ENCODE data around the gene METTL6. TPM values are rescaled to one million over a fixed set of nuclear protein-coding genes. Genes with fewer than 3 reads are reported as not detected.
A peak's percentile ranks its signal among the peaks of the same experiment; 100 is the strongest.

METTL6 gene
- total and polyA plus RNA-seq, 7 donors: 6.5 to 18.5 (median 8.1) TPM

GRCh38 chr3:15470849-15471248 lies 43.5 kb upstream of the METTL6 start:
- H3K4me1 ChIP-seq: peaks cover 23% of the 10 kb centered on the region
- H3K9me3 ChIP-seq: no peaks in the 10 kb centered on the region
- H3K36me3 ChIP-seq (ENCODE audit: insufficient read depth in 1 of 2, low read depth in 1 of 2): peaks cover 2 to 23% of the 10 kb centered on the region in 2 donors
- DNase-seq (no peak), ATAC-seq (no peak)
- WGBS, 3 donors: 82 to 91% (median 89%) methylated on average over 2 of the region's 2 CpGs
- H3K27ac ChIP-seq: no peak overlapping the region
- H3K27me3 ChIP-seq (ENCODE audit: insufficient read depth in 3 of 3, low read length in 2 of 3): no peaks in the 10 kb centered on the region
- no peak overlapping the region for H3K4me3 ChIP-seq
- no peak for TF ChIP-seq CTCF (IDR thresholded peaks at IDR 0.05)
- intact Hi-C loops (cut with DNase I): loop anchor here in 1 of 2 donors (5.0 kb wide), 1 partner anchor 36 kb away; no protein-coding TSS in a partner anchor

DNA sequence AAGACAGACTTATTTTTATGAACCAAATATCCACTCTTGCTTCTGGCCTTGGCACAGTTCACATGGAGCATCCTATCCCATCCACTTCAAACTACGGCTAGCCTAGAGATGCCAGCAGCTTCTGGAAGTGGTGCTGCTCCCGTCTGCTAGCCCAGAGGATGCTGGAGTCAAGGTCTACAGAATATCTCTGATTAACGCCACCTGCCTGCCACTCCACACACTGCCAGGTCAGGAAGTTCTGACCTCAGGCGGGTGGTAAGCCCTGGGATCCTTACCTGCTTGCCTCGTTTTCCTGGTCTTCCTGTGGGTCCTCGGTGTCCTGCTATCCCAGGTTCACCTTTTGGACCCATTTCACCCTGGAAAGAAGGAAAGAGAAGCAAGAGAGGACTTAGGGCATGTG lies 42.9 kb upstream of the METTL6 start:
- 87 to 92% (median 90%) methylated on average over 6 of the region's 6 CpGs for WGBS, 3 donors
- no peak for ATAC-seq
- intact Hi-C loops (cut with DNase I): loop anchor here in 1 of 2 donors (5.0 kb wide), 1 partner anchor 37 kb away; no protein-coding TSS in a partner anchor

GRCh38 chr3:15467227-15468181 lies 40.2 kb upstream of the METTL6 start:
- intact Hi-C loops (cut with DNase I): loop anchor here (2.0 to 10.0 kb wide), 3 partner anchors 27 to 87 kb away; no protein-coding TSS in a partner anchor
- H3K27ac ChIP-seq: peak overlapping the region; percentile 89
- peaks cover 2 to 20% of the 10 kb centered on the region in 2 donors for H3K36me3 ChIP-seq (ENCODE audit: insufficient read depth in 1 of 2, low read depth in 1 of 2)
- H3K4me3 ChIP-seq: no peak overlapping the region
- ATAC-seq (peak; percentile 88 to 96 (median 95)), DNase-seq (peak; percentile 37 to 86)
- TF ChIP-seq CTCF (IDR thresholded peaks at IDR 0.05): no peak
- 31 to 57% (median 35%) methylated on average over 11 of the region's 11 CpGs for WGBS, 3 donors
- H3K27me3 ChIP-seq (ENCODE audit: insufficient read depth in 3 of 3, low read length in 2 of 3): no peaks in the 10 kb centered on the region
- H3K4me1 ChIP-seq: peaks cover 23% of the 10 kb centered on the region
- H3K9me3 ChIP-seq: no peaks in the 10 kb centered on the region

More for the DNA sequence above, 42.9 kb upstream of the METTL6 start:
- no peak for DNase-seq
- TF ChIP-seq CTCF (IDR thresholded peaks at IDR 0.05): no peak
- H3K4me1 ChIP-seq: peaks cover 23% of the 10 kb centered on the region
- no peaks in the 10 kb centered on the region for H3K27me3 ChIP-seq (ENCODE audit: insufficient read depth in 3 of 3, low read length in 2 of 3)
- H3K9me3 ChIP-seq: no peaks in the 10 kb centered on the region
- H3K4me3 ChIP-seq: no peak overlapping the region
- peaks cover 2 to 22% of the 10 kb centered on the region in 2 donors for H3K36me3 ChIP-seq (ENCODE audit: insufficient read depth in 1 of 2, low read depth in 1 of 2)
- peak overlapping the region; percentile 89 for H3K27ac ChIP-seq

DNA sequence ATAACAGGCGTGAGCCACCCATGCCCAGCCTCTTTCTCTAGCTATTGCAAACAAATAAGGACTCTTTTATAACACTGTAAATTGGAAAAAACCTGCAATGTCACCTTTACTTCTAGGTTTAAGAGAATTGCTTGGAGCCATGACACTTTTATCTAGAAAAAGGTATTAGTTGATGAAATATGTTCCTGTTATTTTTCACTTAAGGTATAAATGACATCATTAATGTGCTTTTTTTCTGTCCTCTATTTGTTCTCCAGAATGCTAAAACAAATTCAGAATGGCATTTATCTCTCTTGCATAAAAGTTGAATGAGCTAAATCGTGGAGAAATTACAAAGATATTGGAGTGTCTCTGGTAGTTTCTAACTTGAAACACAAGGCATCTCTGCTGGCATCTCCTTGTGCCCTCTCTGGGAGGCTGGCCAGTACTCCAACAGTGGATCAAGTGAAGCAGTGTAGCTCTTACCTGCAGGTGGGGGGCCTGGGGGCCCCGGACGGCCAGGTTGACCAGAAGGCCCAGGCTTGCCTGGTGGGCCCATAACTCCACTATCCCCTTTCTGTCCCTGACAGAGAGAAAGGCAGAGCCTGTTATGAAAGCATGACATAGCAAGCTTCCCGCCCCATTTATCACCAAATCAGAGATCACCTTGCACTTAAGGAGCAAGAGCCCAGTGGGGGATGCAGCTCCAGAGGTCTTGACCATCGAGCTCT lies 38.7 kb upstream of the METTL6 start:
- ATAC-seq (no peak), DNase-seq (no peak)
- peaks cover 2 to 20% of the 10 kb centered on the region in 2 donors for H3K36me3 ChIP-seq (ENCODE audit: insufficient read depth in 1 of 2, low read depth in 1 of 2)
- no peak overlapping the region for H3K4me3 ChIP-seq
- 63 to 94% (median 91%) methylated on average over 6 of the region's 6 CpGs for WGBS, 3 donors
- no peak for TF ChIP-seq CTCF (IDR thresholded peaks at IDR 0.05)
- H3K27ac ChIP-seq: peak overlapping the region; percentile 89
- no peaks in the 10 kb centered on the region for H3K9me3 ChIP-seq
- H3K27me3 ChIP-seq (ENCODE audit: insufficient read depth in 3 of 3, low read length in 2 of 3): no peaks in the 10 kb centered on the region
- H3K4me1 ChIP-seq: peaks cover 23% of the 10 kb centered on the region
- intact Hi-C loops (cut with DNase I): loop anchor here (5.0 to 10.0 kb wide), 2 partner anchors 46 to 89 kb away; no protein-coding TSS in a partner anchor
